DOHH2 (cell line): Measurements from ENCODE around the gene MACROD2.

ENCODE experiments used
- EZH2phosphoT487 ChIP-seq: fragments of 200-600 bp; sonication (generic); IDR thresholded peaks from 2 replicates; pipeline ENCODE4 v1.6.1; 2017; ENCODE audit warnings: borderline replicate concordance, mild to moderate bottlenecking, antibody characterized with exemption, low read length, moderate library complexity, mixed read lengths
- TF ChIP-seq, protein P1 (sequence below): fragments of 200-600 bp; sonication (generic); IDR thresholded peaks from one replicate; pipeline ENCODE4 v1.5.1; 2014; ENCODE audit warnings: antibody characterized with exemption, mild to moderate bottlenecking, low read depth, low read length; ENCODE audit not compliant: poor library complexity, severe bottlenecking

- TF ChIP-seq, protein P1, sequence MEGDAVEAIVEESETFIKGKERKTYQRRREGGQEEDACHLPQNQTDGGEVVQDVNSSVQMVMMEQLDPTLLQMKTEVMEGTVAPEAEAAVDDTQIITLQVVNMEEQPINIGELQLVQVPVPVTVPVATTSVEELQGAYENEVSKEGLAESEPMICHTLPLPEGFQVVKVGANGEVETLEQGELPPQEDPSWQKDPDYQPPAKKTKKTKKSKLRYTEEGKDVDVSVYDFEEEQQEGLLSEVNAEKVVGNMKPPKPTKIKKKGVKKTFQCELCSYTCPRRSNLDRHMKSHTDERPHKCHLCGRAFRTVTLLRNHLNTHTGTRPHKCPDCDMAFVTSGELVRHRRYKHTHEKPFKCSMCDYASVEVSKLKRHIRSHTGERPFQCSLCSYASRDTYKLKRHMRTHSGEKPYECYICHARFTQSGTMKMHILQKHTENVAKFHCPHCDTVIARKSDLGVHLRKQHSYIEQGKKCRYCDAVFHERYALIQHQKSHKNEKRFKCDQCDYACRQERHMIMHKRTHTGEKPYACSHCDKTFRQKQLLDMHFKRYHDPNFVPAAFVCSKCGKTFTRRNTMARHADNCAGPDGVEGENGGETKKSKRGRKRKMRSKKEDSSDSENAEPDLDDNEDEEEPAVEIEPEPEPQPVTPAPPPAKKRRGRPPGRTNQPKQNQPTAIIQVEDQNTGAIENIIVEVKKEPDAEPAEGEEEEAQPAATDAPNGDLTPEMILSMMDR, result no peak
- no peak for TF ChIP-seq EZH2phosphoT487
These were observed 1420.6 kb downstream of the MACROD2 start for GRCh38 chr20:15415908-15416307.
